Left ventricle myocardium superior (tissue), 1 donor: Measurements from ENCODE around the gene PPP5C. TPM values are rescaled to one million over a fixed set of nuclear protein-coding genes. Genes with fewer than 3 reads are reported as not detected.
A peak's percentile ranks its signal among the peaks of the same experiment; 100 is the strongest.
"Not testable (repeated sequence)": the region's sequence is repeated elsewhere in the genome, so short reads cannot be mapped to it uniquely, and the experiment has no call there.

Experiments
- ATAC-seq: fragments of 200-7000 bp; cut with Tn5 transposase; one replicate; pipeline ENCODE4 v1.9.1; 2020; ENCODE audit warnings: mild to moderate bottlenecking, moderate library complexity
- DNase-seq: peaks from one replicate; pipeline ENCODE4 v3.0.0-alpha.2; 2020
- intact Hi-C: fragments of 100-400 bp; cut with micrococcal nuclease; formaldehyde crosslinking; loops from one replicate; pipeline ENCODE4 v1.11.0; 2022
- total RNA-seq: library from RNA; stranded (reverse); fragmentation: NEBNext Ultra II Directional; extraction: Animal tissue kit (Norgen Biotek cat#: 25700); gene quantifications from one replicate; pipeline ENCODE4 v1.2.1, GENCODE V29; 2021
- donor health status: DM: no; HTN: yes; CAD: no; lungs with severe emphysema.

PPP5C gene
- total RNA-seq, 1 donor from 2014 or later, result 72.5 TPM

- DNase-seq, result no peak
Measured at GRCh38 chr19:46394402-46394797, 47.5 kb downstream of the PPP5C start.

GRCh38 chr19:46397801-46398479 lies 51.1 kb downstream of the PPP5C start:
- DNase-seq, ATAC-seq: not testable (repeated sequence)
- intact Hi-C loops, result loop anchor here (5.0 kb wide), 1 partner anchor 89 kb away; no protein-coding TSS in a partner anchor

More at GRCh38 chr19:46394402-46394797, 47.5 kb downstream of the PPP5C start:
- no peak for ATAC-seq
- intact Hi-C loops, result no loop called here

GRCh38 chr19:46402725-46403124 lies 55.8 kb downstream of the PPP5C start:
- intact Hi-C loops, result no loop called here
- no peak for ATAC-seq
- no peak for DNase-seq

GRCh38 chr19:46404055-46404752 lies 57.3 kb downstream of the PPP5C start:
- DNase-seq (peak; percentile 77), ATAC-seq (peak; percentile 65)
- intact Hi-C loops, result no loop called here

- ATAC-seq, result peak; percentile 6
- intact Hi-C loops, result no loop called here
- DNase-seq, result peak; percentile 31
Measured at GRCh38 chr19:46404753-46405468, 58.0 kb downstream of the PPP5C start.

- ATAC-seq, result no peak
- intact Hi-C loops, result no loop called here
- peak; percentile 9 for DNase-seq
Measured at GRCh38 chr19:46406976-46407375, 60.1 kb downstream of the PPP5C start.

GRCh38 chr19:46407856-46408663 lies 61.2 kb downstream of the PPP5C start:
- intact Hi-C loops, result no loop called here

GRCh38 chr19:46408664-46409039 lies 61.8 kb downstream of the PPP5C start:
- ATAC-seq (peak; percentile 59), DNase-seq (peak; percentile 86)
- intact Hi-C loops, result no loop called here

More at GRCh38 chr19:46407856-46408663, 61.2 kb downstream of the PPP5C start:
- peak; percentile 7 for ATAC-seq
- DNase-seq, result no peak

- ATAC-seq (no peak), DNase-seq (no peak)
- intact Hi-C loops, result no loop called here
Measured at GRCh38 chr19:46409191-46409590, 62.3 kb downstream of the PPP5C start.

- DNase-seq (no peak), ATAC-seq (no peak)
- intact Hi-C loops, result no loop called here
Measured at GRCh38 chr19:46410205-46411087, 63.6 kb downstream of the PPP5C start.

GRCh38 chr19:46411088-46411924 lies 64.4 kb downstream of the PPP5C start:
- DNase-seq, result no peak
- intact Hi-C loops, result no loop called here

GRCh38 chr19:46411925-46412649 lies 65.2 kb downstream of the PPP5C start:
- ATAC-seq (no peak), DNase-seq (no peak)
- intact Hi-C loops, result no loop called here

More at GRCh38 chr19:46411088-46411924, 64.4 kb downstream of the PPP5C start:
- no peak for ATAC-seq

GRCh38 chr19:46412650-46413261 lies 65.9 kb downstream of the PPP5C start:
- intact Hi-C loops, result no loop called here
- DNase-seq, result no peak
- ATAC-seq, result no peak

- ATAC-seq (peak; percentile 91), DNase-seq (peak; percentile 93)
- intact Hi-C loops, result no loop called here
Measured at GRCh38 chr19:46413262-46414031, 66.6 kb downstream of the PPP5C start, which contains the start of gene CCDC8. CCDC8 (minus strand) TSS chr19:46413564; CDS start chr19:46412810, 754 bp downstream.

GRCh38 chr19:46414899-46415298 lies 68.0 kb downstream of the PPP5C start:
- DNase-seq, intact Hi-C loops, ATAC-seq: not testable (repeated sequence)
